ENCODE measurements around the gene TAF1A.

TAF1A gene

GRCh38 chr1:222589462-222590302 lies at the start of gene TAF1A:
Gene TAF1A (minus strand): TSS chr1:222589933.
- H3K27ac ChIP-seq = peak within 1 kb of the TSS; percentile 77
- TF ChIP-seq CTCF (conservative IDR thresholded peaks at IDR 0.05; ENCODE audit: low read depth) = no peak
- CTCF ChIA-PET = interaction anchor here (0.6 to 1.1 kb wide), 3 partner anchors 9 to 1255 kb away, joined by 3 to 5 read pairs (median 4); no protein-coding TSS in a partner anchor
- POLR2A ChIA-PET (ENCODE audit: low non-redundant PET) = no interaction called here
- DNase-seq (ENCODE audit: low spot score) = peak; percentile 86

DNA sequence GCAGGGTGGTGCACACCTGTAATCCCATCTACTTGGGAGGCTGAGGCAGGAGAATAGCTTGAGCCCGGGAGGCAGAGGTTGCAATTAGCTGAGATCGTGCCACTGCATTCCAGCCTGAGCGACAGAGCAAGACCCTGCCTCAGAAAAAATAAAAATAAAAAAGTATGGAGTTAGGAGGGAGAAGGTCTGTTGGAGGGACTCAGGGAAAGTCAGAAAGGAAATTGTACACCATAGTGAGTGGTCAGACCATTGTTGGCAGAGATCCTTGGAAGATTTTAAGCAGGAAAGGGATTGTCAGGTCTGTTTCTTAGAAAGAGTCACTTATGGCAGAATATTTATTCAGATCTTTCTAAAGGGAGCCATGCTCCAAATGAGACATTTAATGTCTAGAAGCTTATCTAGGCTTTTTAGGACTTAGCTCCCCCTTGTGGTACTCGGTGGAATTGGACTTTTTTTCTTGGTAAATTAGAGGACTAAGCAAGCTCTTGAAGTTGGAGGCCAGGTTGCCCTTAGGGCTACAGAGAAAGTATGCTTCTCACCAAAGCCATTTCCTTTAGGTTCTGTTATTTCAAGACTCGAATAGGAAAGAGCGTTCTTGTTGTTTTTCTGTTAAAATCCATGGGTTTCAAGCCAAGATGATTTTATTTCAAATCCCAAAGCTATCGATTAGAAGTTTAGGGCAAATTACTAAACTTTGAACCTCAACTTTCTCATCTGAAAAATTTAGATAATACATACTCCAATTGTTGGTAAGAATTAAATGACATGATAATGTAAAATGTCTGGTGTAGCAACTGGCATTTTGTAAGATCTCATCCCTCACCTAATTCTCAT lies 44.7 kb upstream of the TAF1A start:
- ChIA-PET POLR2A (ENCODE audit: low non-redundant PET) (no interaction called here), CTCF (interaction anchor here (0.6 to 1.6 kb wide), 9 partner anchors 8 to 169 kb away, joined by 3 to 21 read pairs (median 3); partner anchors contain the start of gene TAF1A)
- H3K27ac ChIP-seq = 0 out of 2 replicates have a peak overlapping the region, but pooled peaks have one; percentile 18

GRCh38 chr1:222632749-222633148 lies 43.0 kb upstream of the TAF1A start:
- CTCF ChIA-PET = no interaction called here
- H3K27ac ChIP-seq = no peak overlapping the region
- DNase-seq (ENCODE audit: low spot score) = no peak
- TF ChIP-seq CTCF (conservative IDR thresholded peaks at IDR 0.05; ENCODE audit: low read depth) = no peak
- POLR2A ChIA-PET (ENCODE audit: low non-redundant PET) = no interaction called here

More for the DNA sequence above, 44.7 kb upstream of the TAF1A start:
- peak; percentile 59 for DNase-seq (ENCODE audit: low spot score)
- TF ChIP-seq CTCF (conservative IDR thresholded peaks at IDR 0.05; ENCODE audit: low read depth) = peak; percentile 90

DNA sequence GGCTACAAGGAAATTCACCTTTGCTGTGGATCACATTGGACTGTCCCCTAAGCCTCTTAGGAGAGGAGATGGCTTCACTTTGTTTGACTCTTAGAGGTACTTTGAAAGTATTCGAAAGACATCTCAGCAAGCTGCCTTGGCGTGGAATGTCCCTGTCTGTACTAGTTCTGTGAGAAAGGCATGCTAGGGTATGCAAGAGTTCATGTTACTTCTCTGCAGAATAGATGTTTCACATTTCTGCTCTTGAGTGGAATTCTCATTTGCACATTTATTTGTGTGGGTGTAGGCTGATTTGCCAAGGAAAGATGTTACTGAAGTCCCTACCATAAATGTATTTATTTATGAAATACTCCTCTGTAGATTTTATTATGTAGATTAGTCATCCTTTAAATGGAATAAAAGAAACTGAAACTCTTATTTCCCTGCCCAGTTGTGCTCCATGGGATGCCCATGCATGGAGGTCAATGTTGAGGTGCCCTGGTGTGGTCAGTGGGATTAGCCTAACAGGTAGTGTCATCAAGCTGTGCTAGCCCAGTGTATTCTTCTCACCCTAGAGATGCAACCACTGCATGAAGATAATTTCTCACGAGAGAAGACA lies 42.0 kb upstream of the TAF1A start:
- H3K27ac ChIP-seq = no peak overlapping the region
- CTCF ChIA-PET = no interaction called here
- no peak for DNase-seq (ENCODE audit: low spot score)
- no peak for TF ChIP-seq CTCF (conservative IDR thresholded peaks at IDR 0.05; ENCODE audit: low read depth)
- POLR2A ChIA-PET (ENCODE audit: low non-redundant PET) = no interaction called here

DNA sequence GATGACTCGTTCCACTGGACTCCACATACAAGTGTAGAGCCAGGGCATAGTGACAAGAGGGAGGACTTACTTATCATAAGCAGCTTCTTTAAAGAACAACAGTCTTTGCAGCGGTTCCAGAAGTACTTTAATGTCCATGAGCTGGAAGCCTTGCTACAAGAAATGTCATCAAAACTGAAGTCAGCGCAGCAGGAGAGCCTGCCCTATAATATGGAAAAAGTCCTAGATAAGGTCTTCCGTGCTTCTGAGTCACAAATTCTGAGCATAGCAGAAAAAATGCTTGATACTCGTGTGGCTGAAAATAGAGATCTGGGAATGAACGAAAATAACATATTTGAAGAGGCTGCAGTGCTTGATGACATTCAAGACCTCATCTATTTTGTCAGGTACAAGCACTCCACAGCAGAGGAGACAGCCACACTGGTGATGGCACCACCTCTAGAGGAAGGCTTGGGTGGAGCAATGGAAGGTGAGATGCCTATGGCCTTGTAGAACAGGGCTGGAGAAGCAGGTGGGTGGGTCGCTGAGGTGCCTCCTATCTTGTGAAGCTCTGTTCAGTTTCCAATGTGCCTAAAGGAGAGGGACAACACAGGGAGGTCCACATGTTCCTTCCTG lies 40.3 kb upstream of the TAF1A start:
- H3K27ac ChIP-seq = no peak overlapping the region
- TF ChIP-seq CTCF (conservative IDR thresholded peaks at IDR 0.05; ENCODE audit: low read depth) = no peak
- ChIA-PET POLR2A (ENCODE audit: low non-redundant PET) (no interaction called here), CTCF (interaction anchor here (1.4 kb wide), 1 partner anchor 165 kb away, joined by 5 read pairs; no protein-coding TSS in a partner anchor)
- DNase-seq (ENCODE audit: low spot score) = no peak

DNA sequence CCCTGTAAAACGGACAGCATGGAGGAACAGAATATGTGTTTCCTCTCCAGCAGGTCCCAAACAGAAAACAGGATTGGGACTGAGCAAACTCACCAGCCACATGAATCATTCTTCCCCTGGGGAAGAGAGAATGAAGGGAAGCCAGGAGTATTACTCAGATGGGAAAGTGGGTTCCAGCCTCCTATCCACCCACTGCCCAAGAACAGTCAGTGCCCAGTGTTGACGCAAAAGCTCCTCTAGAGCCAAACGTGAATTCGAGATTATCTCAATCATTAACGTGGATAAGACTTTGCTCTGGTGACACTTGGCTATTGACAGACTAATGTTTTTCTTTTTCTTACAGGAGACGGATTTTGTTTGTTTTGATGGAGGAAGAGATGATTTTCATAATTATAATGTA lies 37.5 kb upstream of the TAF1A start:
- ChIA-PET POLR2A (ENCODE audit: low non-redundant PET) (no interaction called here), CTCF (no interaction called here)
- TF ChIP-seq CTCF (conservative IDR thresholded peaks at IDR 0.05; ENCODE audit: low read depth) = no peak
- DNase-seq (ENCODE audit: low spot score) = no peak
- H3K27ac ChIP-seq = no peak overlapping the region

Measured in RWPE1 (cell line).